Hepatocyte (in vitro differentiated cells): ENCODE data around the gene OSGIN1. TPM values are rescaled to one million over a fixed set of nuclear protein-coding genes. Genes with fewer than 3 reads are reported as not detected.
A peak's percentile ranks its signal among the peaks of the same experiment; 100 is the strongest.

Experiments used
- DNase-seq: peaks from one replicate; pipeline ENCODE4 v3.0.0-alpha.2; 2016; ENCODE audit warnings: low spot score
- H2AFZ ChIP-seq: fragments of 200-600 bp; sonication (generic); 2 replicates; pipeline ENCODE4 v1.6.0; 2016; ENCODE audit warnings: antibody characterized with exemption, mild to moderate bottlenecking
- H3K27ac ChIP-seq: fragments of 200-600 bp; sonication (generic); 2 replicates; pipeline ENCODE4 v1.5.1; 2016; ENCODE audit warnings: mild to moderate bottlenecking
- H3K27me3 ChIP-seq: fragments of 200-600 bp; sonication (generic); 2 replicates; pipeline ENCODE4 v1.6.1; 2016
- H3K36me3 ChIP-seq: fragments of 200-600 bp; sonication (generic); replicated peaks from 2 replicates; pipeline ENCODE4 v1.5.1; 2016; ENCODE audit warnings: low read depth; ENCODE audit not compliant: insufficient read depth
- H3K4me1 ChIP-seq: fragments of 200-600 bp; sonication (generic); 2 replicates; pipeline ENCODE4 v1.5.1; 2016; ENCODE audit warnings: mild to moderate bottlenecking, moderate library complexity; ENCODE audit not compliant: insufficient read depth
- H3K4me2 ChIP-seq: fragments of 200-600 bp; sonication (generic); 2 replicates; pipeline ENCODE4 v1.6.0; 2016
- H3K4me3 ChIP-seq: fragments of 200-600 bp; sonication (generic); 2 replicates; pipeline ENCODE4 v1.5.1; 2016; ENCODE audit warnings: mild to moderate bottlenecking
- H3K79me2 ChIP-seq: fragments of 200-600 bp; sonication (generic); 2 replicates; pipeline ENCODE4 v1.6.0; 2017; ENCODE audit warnings: mild to moderate bottlenecking
- H3K9me2 ChIP-seq: fragments of 200-600 bp; sonication (generic); replicated peaks from 2 replicates; pipeline ENCODE4 v1.6.0; 2017; ENCODE audit warnings: mild to moderate bottlenecking; ENCODE audit not compliant: insufficient read depth
- H3K9me3 ChIP-seq: fragments of 200-600 bp; sonication (generic); 2 replicates; pipeline ENCODE4 v1.5.1; 2016; ENCODE audit warnings: low read depth, mild to moderate bottlenecking
- H4K20me1 ChIP-seq: fragments of 200-600 bp; sonication (generic); 2 replicates; pipeline ENCODE4 v1.6.0; 2016; ENCODE audit warnings: mild to moderate bottlenecking; ENCODE audit not compliant: insufficient read depth, poor library complexity, severe bottlenecking
- EZH2 ChIP-seq: fragments of 200-600 bp; sonication (generic); IDR thresholded peaks from 2 replicates; pipeline ENCODE4 v1.6.1; 2016; ENCODE audit warnings: antibody characterized with exemption, mild to moderate bottlenecking, borderline replicate concordance
- EZH2phosphoT487 ChIP-seq: fragments of 200-600 bp; sonication (generic); IDR thresholded peaks from one replicate; pipeline ENCODE4 v1.6.1; 2018; ENCODE audit warnings: antibody characterized with exemption, mild to moderate bottlenecking, low read depth, moderate library complexity; ENCODE audit not compliant: unreplicated experiment, severe bottlenecking
- WGBS: methylation state at CpG from one replicate; pipeline ENCODE4 v1.1.6; 2016; ENCODE audit warnings: low lambda C conversion rate; ENCODE audit errors: missing lambda C conversion rate; 5-methylcytosine and 5-hydroxymethylcytosine counted together
- polyA plus RNA-seq: library from polyadenylated mRNA; unstranded; fragments of >200 nt; fragmentation: Nextera tagmentation; extraction: Ambion mirVana; gene quantifications from 2 replicates; pipeline ENCODE4 v1.2.1, GENCODE V29; 2016
- total RNA-seq: library from RNA; depleted of rRNA; stranded (reverse); fragments of >200 nt; gene quantifications from 2 replicates; pipeline ENCODE4 v1.2.3, GENCODE V29; 2014
- TF ChIP-seq, protein P1 (sequence below): fragments of 200-600 bp; sonication (generic); IDR thresholded peaks from 2 replicates; pipeline ENCODE4 v1.5.1; 2016; ENCODE audit warnings: antibody characterized with exemption, mild to moderate bottlenecking; ENCODE audit not compliant: poor library complexity

The OSGIN1 gene
- total and polyA plus RNA-seq, 2 experiments from 2014 or later, result 1.9 to 10.0 TPM

GRCh38 chr16:83928341-83929055 is 24.5 kb upstream of the OSGIN1 start:
- H4K20me1 ChIP-seq, result no peaks in the 10 kb centered on the region
- H3K27ac ChIP-seq, result no peak overlapping the region
- no peaks in the 10 kb centered on the region for H3K9me3 ChIP-seq
- H3K36me3 ChIP-seq, result no peaks in the 10 kb centered on the region
- no peak overlapping the region for H3K4me3 ChIP-seq
- DNase-seq, result peak; percentile 48
- no peak for TF ChIP-seq EZH2phosphoT487
- TF ChIP-seq, protein P1, sequence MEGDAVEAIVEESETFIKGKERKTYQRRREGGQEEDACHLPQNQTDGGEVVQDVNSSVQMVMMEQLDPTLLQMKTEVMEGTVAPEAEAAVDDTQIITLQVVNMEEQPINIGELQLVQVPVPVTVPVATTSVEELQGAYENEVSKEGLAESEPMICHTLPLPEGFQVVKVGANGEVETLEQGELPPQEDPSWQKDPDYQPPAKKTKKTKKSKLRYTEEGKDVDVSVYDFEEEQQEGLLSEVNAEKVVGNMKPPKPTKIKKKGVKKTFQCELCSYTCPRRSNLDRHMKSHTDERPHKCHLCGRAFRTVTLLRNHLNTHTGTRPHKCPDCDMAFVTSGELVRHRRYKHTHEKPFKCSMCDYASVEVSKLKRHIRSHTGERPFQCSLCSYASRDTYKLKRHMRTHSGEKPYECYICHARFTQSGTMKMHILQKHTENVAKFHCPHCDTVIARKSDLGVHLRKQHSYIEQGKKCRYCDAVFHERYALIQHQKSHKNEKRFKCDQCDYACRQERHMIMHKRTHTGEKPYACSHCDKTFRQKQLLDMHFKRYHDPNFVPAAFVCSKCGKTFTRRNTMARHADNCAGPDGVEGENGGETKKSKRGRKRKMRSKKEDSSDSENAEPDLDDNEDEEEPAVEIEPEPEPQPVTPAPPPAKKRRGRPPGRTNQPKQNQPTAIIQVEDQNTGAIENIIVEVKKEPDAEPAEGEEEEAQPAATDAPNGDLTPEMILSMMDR, result no peak
- TF ChIP-seq EZH2, result no peak
- H3K4me1 ChIP-seq, result peaks cover 4% of the 10 kb centered on the region
- H2AFZ ChIP-seq, result no peak overlapping the region
- H3K27me3 ChIP-seq, result no peaks in the 10 kb centered on the region
- no peaks in the 10 kb centered on the region for H3K9me2 ChIP-seq
- no peaks in the 10 kb centered on the region for H3K79me2 ChIP-seq
- 88% methylated on average over 16 of the region's 16 CpGs for WGBS
- no peak overlapping the region for H3K4me2 ChIP-seq

GRCh38 chr16:83929811-83930555 is 23.1 kb upstream of the OSGIN1 start:
- no peak overlapping the region for H2AFZ ChIP-seq
- no peak overlapping the region for H3K27ac ChIP-seq
- 79% methylated on average over 17 of the region's 17 CpGs for WGBS
- H3K36me3 ChIP-seq, result no peaks in the 10 kb centered on the region
- no peaks in the 10 kb centered on the region for H4K20me1 ChIP-seq
- H3K4me3 ChIP-seq, result no peak overlapping the region
- H3K79me2 ChIP-seq, result no peaks in the 10 kb centered on the region
- no peaks in the 10 kb centered on the region for H3K27me3 ChIP-seq
- DNase-seq, result no peak
- TF ChIP-seq, protein P1, result no peak
- TF ChIP-seq EZH2, result no peak
- no peak for TF ChIP-seq EZH2phosphoT487
- peaks cover 4% of the 10 kb centered on the region for H3K4me1 ChIP-seq
- no peaks in the 10 kb centered on the region for H3K9me3 ChIP-seq
- H3K4me2 ChIP-seq, result no peak overlapping the region
- H3K9me2 ChIP-seq, result no peaks in the 10 kb centered on the region

- Histone ChIP-seq H3K4me3 (no peak overlapping the region), H3K4me2 (no peak overlapping the region), H3K79me2 (no peaks in the 10 kb centered on the region), H4K20me1 (no peaks in the 10 kb centered on the region), H3K36me3 (no peaks in the 10 kb centered on the region), H3K9me3 (no peaks in the 10 kb centered on the region), H3K27ac (no peak overlapping the region), H3K9me2 (no peaks in the 10 kb centered on the region), H2AFZ (no peak overlapping the region), H3K27me3 (no peaks in the 10 kb centered on the region), H3K4me1 (peaks cover 4% of the 10 kb centered on the region)
- TF ChIP-seq, protein P1, result no peak
- TF ChIP-seq EZH2, result no peak
- no peak for TF ChIP-seq EZH2phosphoT487
- WGBS, result 91% methylated on average over 22 of the region's 22 CpGs
- no peak for DNase-seq
Observed at GRCh38 chr16:83930730-83931500, 22.1 kb upstream of the OSGIN1 start.
